CD4-positive, alpha-beta T cell (primary cell): ENCODE measurements around the gene DHFR. TPM values are rescaled to one million over a fixed set of nuclear protein-coding genes. Genes with fewer than 3 reads are reported as not detected.

ENCODE experiments used
- ATAC-seq: fragments of 200-7000 bp; cut with Tn5 transposase; one replicate; pipeline ENCODE4 v1.10.0; 2022; ENCODE audit warnings: mild to moderate bottlenecking; ENCODE audit not compliant: poor library complexity
- CTCF ChIA-PET: fragments of 350-600 bp; sonication (Branson Sonifier 250); formaldehyde crosslinking; loops from one replicate; lab custom pipeline; 2021; ENCODE audit warnings: antibody characterized with exemption, inconsistent platforms; lab: Charles Lee
- POLR2A ChIA-PET: fragments of 350-600 bp; sonication (Branson Sonifier 250); formaldehyde crosslinking; loops from one replicate; lab custom pipeline; 2021; ENCODE audit warnings: antibody characterized with exemption, inconsistent platforms; lab: Charles Lee
- DNase-seq, 14 experiments: peaks; one replicate each; pipeline ENCODE4 v3.0.0-alpha.2; 2013 to 2020; ENCODE audit warnings: mixed read lengths in 2 of 14
- H3K27ac ChIP-seq, 2 donors: one replicate each; pipeline versions ENCODE4 v1.5.1 to v1.7.0; 2013; ENCODE audit warnings: low read length in 2 of 2, low read depth in 1 of 2, mild to moderate bottlenecking in 1 of 2
- H3K27me3 ChIP-seq, 2 experiments: 1 replicate in 1 of 2; 2 replicates in 1 of 2; pipeline versions ENCODE4 v1.6.1 to v1.7.0; 2013; ENCODE audit warnings: low read length in 2 of 2, control low read depth in 1 of 2, mild to moderate bottlenecking in 1 of 2, moderate library complexity in 1 of 2; ENCODE audit not compliant: insufficient read depth in 2 of 2, control insufficient read depth in 1 of 2
- H3K36me3 ChIP-seq: one replicate; pipeline ENCODE4 v1.6.1; 2013; ENCODE audit warnings: low read length, control low read depth; ENCODE audit not compliant: insufficient read depth
- H3K4me1 ChIP-seq: one replicate; pipeline ENCODE4 v1.6.1; 2013; ENCODE audit warnings: low read length, control low read depth; ENCODE audit not compliant: insufficient read depth
- H3K4me3 ChIP-seq: one replicate; pipeline ENCODE4 v1.5.1; 2013; ENCODE audit warnings: mild to moderate bottlenecking, low read length, moderate library complexity
- H3K9me3 ChIP-seq, 2 experiments: 1 replicate in 1 of 2; 2 replicates in 1 of 2; pipeline versions ENCODE4 v1.6.1 to v1.7.0; 2013; ENCODE audit warnings: low read length in 2 of 2, mild to moderate bottlenecking in 2 of 2, control low read depth in 1 of 2, moderate library complexity in 1 of 2; ENCODE audit not compliant: control insufficient read depth in 1 of 2, insufficient read depth in 1 of 2
- H3K27ac Mint-ChIP-seq: one replicate; pipeline ENCODE4 v1.8.0; 2020; ENCODE audit warnings: mixed read lengths
- H3K27me3 Mint-ChIP-seq: one replicate; pipeline ENCODE4 v1.8.0; 2021; ENCODE audit warnings: mixed read lengths
- H3K36me3 Mint-ChIP-seq: one replicate; pipeline ENCODE4 v1.8.0; 2021; ENCODE audit warnings: low read depth, mixed read lengths
- H3K4me1 Mint-ChIP-seq: one replicate; pipeline ENCODE4 v1.8.0; 2021; ENCODE audit warnings: low read depth, mixed read lengths
- H3K4me3 Mint-ChIP-seq: one replicate; pipeline ENCODE4 v1.8.0; 2020; ENCODE audit warnings: mild to moderate bottlenecking, mixed read lengths
- H3K9me3 Mint-ChIP-seq: one replicate; pipeline ENCODE4 v1.8.0; 2020; ENCODE audit warnings: mixed read lengths
- CTCF ChIP-seq: fragments of 200-600 bp; IDR thresholded peaks from one replicate; pipeline ENCODE4 v1.8.0; 2022; ENCODE audit warnings: antibody characterized with exemption, mild to moderate bottlenecking
- intact Hi-C, 2 experiments: fragments of 100-400 bp; cut with DNase I in 1 of 2; cut with micrococcal nuclease in 1 of 2; formaldehyde crosslinking; loops; one replicate each; pipeline versions ENCODE4 v1.15.1 to v1.9.0; 2023 to 2025; cut with DNase I, micrococcal nuclease
- total RNA-seq, 174 experiments: library from RNA in 2 of 174; stranded (reverse) in 2 of 174; gene quantifications; one replicate each; pipeline ENCODE4 v1.2.3 and lab custom pipeline; 2021 to 2026

DHFR gene
- total RNA-seq, 2 experiments from 2014 or later, result 3.6 to 4.0 TPM

GRCh38 chr5:80620211-80620610 lies 34.6 kb downstream of the DHFR start:
- no peaks in the 10 kb centered on the region for H3K27me3 ChIP-seq
- CTCF ChIA-PET, result no interaction called here
- POLR2A ChIA-PET, result no interaction called here
- Mint-ChIP-seq H3K4me1 (no peaks in the 10 kb centered on the region), H3K27ac (no peak overlapping the region), H3K27me3 (no peaks in the 10 kb centered on the region), H3K36me3 (peaks cover 12% of the 10 kb centered on the region), H3K4me3 (no peak overlapping the region), H3K9me3 (no peaks in the 10 kb centered on the region)
- H3K9me3 ChIP-seq, result no peaks in the 10 kb centered on the region
- no peaks in the 10 kb centered on the region for H3K36me3 ChIP-seq
- no peak overlapping the region for H3K27ac ChIP-seq
- H3K4me3 ChIP-seq, result no peak overlapping the region
- H3K4me1 ChIP-seq, result no peaks in the 10 kb centered on the region
- TF ChIP-seq CTCF, result no peak
- intact Hi-C loops, result no loop called here
- no peak for ATAC-seq
- peak in 1 of 14 experiments; percentile 4 for DNase-seq

GRCh38 chr5:80619086-80619485 lies 35.7 kb downstream of the DHFR start:
- Histone ChIP-seq H3K27ac (no peak overlapping the region), H3K4me1 (no peaks in the 10 kb centered on the region), H3K36me3 (no peaks in the 10 kb centered on the region), H3K4me3 (no peak overlapping the region), H3K27me3 (no peaks in the 10 kb centered on the region), H3K9me3 (no peaks in the 10 kb centered on the region)
- H3K4me3 Mint-ChIP-seq, result no peak overlapping the region
- POLR2A ChIA-PET, result no interaction called here
- ATAC-seq (no peak), DNase-seq (no peak)
- H3K27ac Mint-ChIP-seq, result no peak overlapping the region
- H3K9me3 Mint-ChIP-seq, result no peaks in the 10 kb centered on the region
- CTCF ChIA-PET, result no interaction called here
- intact Hi-C loops, result no loop called here
- no peaks in the 10 kb centered on the region for H3K4me1 Mint-ChIP-seq
- H3K36me3 Mint-ChIP-seq, result peaks cover 12% of the 10 kb centered on the region
- no peak for TF ChIP-seq CTCF
- H3K27me3 Mint-ChIP-seq, result no peaks in the 10 kb centered on the region

GRCh38 chr5:80618438-80618837 lies 36.3 kb downstream of the DHFR start:
- H3K36me3 Mint-ChIP-seq, result peaks cover 12% of the 10 kb centered on the region
- H3K4me1 ChIP-seq, result no peaks in the 10 kb centered on the region
- no peaks in the 10 kb centered on the region for H3K9me3 Mint-ChIP-seq
- ChIA-PET POLR2A (no interaction called here), CTCF (no interaction called here)
- ATAC-seq (no peak), DNase-seq (no peak)
- no peaks in the 10 kb centered on the region for H3K27me3 Mint-ChIP-seq
- intact Hi-C loops, result no loop called here
- H3K4me1 Mint-ChIP-seq, result no peaks in the 10 kb centered on the region
- H3K27me3 ChIP-seq, result no peaks in the 10 kb centered on the region
- TF ChIP-seq CTCF, result no peak
- H3K27ac ChIP-seq, result no peak overlapping the region
- no peak overlapping the region for H3K4me3 Mint-ChIP-seq
- no peaks in the 10 kb centered on the region for H3K36me3 ChIP-seq
- no peak overlapping the region for H3K4me3 ChIP-seq
- no peaks in the 10 kb centered on the region for H3K9me3 ChIP-seq
- no peak overlapping the region for H3K27ac Mint-ChIP-seq
